GM21367 (cell line): Measurements from ENCODE around the gene RPL5.

Source experiments
- ATAC-seq: cut with Tn5 transposase; IDR thresholded peaks from one replicate; pipeline ENCODE4 v1.9.1; 2021; ENCODE audit not compliant: unreplicated experiment

The RPL5 gene

GRCh38 chr1:92853299-92853698 is 21.5 kb downstream of the RPL5 start:
- no peak for ATAC-seq

- no peak for ATAC-seq
Measured at GRCh38 chr1:92854101-92854785, 22.4 kb downstream of the RPL5 start.

GRCh38 chr1:92855236-92855635 is 23.4 kb downstream of the RPL5 start:
- no peak for ATAC-seq

- ATAC-seq: no peak
Measured at GRCh38 chr1:92857817-92858216, 26.0 kb downstream of the RPL5 start.

- peak; percentile 52 for ATAC-seq
Measured at GRCh38 chr1:92858564-92859399, 26.9 kb downstream of the RPL5 start.

GRCh38 chr1:92859400-92860039 is 27.7 kb downstream of the RPL5 start:
- ATAC-seq: no peak

- no peak for ATAC-seq
Measured at GRCh38 chr1:92862605-92863004, 30.8 kb downstream of the RPL5 start.

- no peak for ATAC-seq
Measured at GRCh38 chr1:92864131-92864530, 32.3 kb downstream of the RPL5 start.

GRCh38 chr1:92870591-92870990 is 38.8 kb downstream of the RPL5 start:
- ATAC-seq: no peak

GRCh38 chr1:92872719-92873118 is 40.9 kb downstream of the RPL5 start:
- no peak for ATAC-seq

- no peak for ATAC-seq
Measured at GRCh38 chr1:92874987-92875386, 43.1 kb downstream of the RPL5 start.

GRCh38 chr1:92876351-92876750 is 44.5 kb downstream of the RPL5 start:
- no peak for ATAC-seq

GRCh38 chr1:92877081-92877711 is 45.4 kb downstream of the RPL5 start:
- no peak for ATAC-seq

- no peak for ATAC-seq
Measured at GRCh38 chr1:92877792-92878191, 46.0 kb downstream of the RPL5 start.

- no peak for ATAC-seq
Measured at GRCh38 chr1:92879316-92879968, 47.6 kb downstream of the RPL5 start.

- ATAC-seq: no peak
Measured at GRCh38 chr1:92881391-92881790, 49.6 kb downstream of the RPL5 start.

- ATAC-seq: no peak
Measured at GRCh38 chr1:92882819-92883218, 51.0 kb downstream of the RPL5 start.

- no peak for ATAC-seq
Measured at GRCh38 chr1:92883297-92883696, 51.5 kb downstream of the RPL5 start.

GRCh38 chr1:92884195-92884594 is 52.4 kb downstream of the RPL5 start:
- ATAC-seq: no peak

GRCh38 chr1:92886886-92887419 is 55.1 kb downstream of the RPL5 start:
- no peak for ATAC-seq

GRCh38 chr1:92887465-92887864 is 55.6 kb downstream of the RPL5 start:
- no peak for ATAC-seq
